CD14-positive monocyte (primary cell): ENCODE data around the gene SLC9A9. TPM values are rescaled to one million over a fixed set of nuclear protein-coding genes. Genes with fewer than 3 reads are reported as not detected.

Source experiments
- DNase-seq, 3 donors: peaks; one replicate each; pipeline ENCODE4 v3.0.0-alpha.2; 2011 to 2022
- H2AFZ ChIP-seq: 2 replicates; pipeline ENCODE4 v1.6.0; 2012; ENCODE audit warnings: mild to moderate bottlenecking, low read depth, low read length, inconsistent platforms; ENCODE audit not compliant: insufficient read depth, poor library complexity, severe bottlenecking
- H3K27ac ChIP-seq, 2 donors: 1 replicate in 1 of 2; 2 replicates in 1 of 2; pipeline ENCODE4 v1.5.1; 2012 to 2013; ENCODE audit warnings: low read length in 2 of 2, control low read depth in 1 of 2, inconsistent platforms in 1 of 2, low read depth in 1 of 2, mild to moderate bottlenecking in 1 of 2
- H3K27me3 ChIP-seq, 2 donors: one replicate each; pipeline versions ENCODE4 v1.6.0 to v1.6.1; 2011 to 2013; ENCODE audit warnings: low read length in 2 of 2; ENCODE audit not compliant: control insufficient read depth in 2 of 2, insufficient read depth in 2 of 2
- H3K36me3 ChIP-seq, 2 donors: replicated peaks in 1 of 2; 1 replicate in 1 of 2; 2 replicates in 1 of 2; pipeline versions ENCODE4 v1.5.1 to v1.6.1; 2012 to 2013; ENCODE audit warnings: low read length in 2 of 2, control low read depth in 1 of 2, inconsistent platforms in 1 of 2, mild to moderate bottlenecking in 1 of 2; ENCODE audit not compliant: insufficient read depth in 2 of 2, control insufficient read depth in 1 of 2
- H3K4me1 ChIP-seq, 2 donors: 1 replicate in 1 of 2; 2 replicates in 1 of 2; pipeline versions ENCODE4 v1.5.1 to v1.6.1; 2012 to 2013; ENCODE audit warnings: low read length in 2 of 2, control low read depth in 1 of 2, inconsistent platforms in 1 of 2, mild to moderate bottlenecking in 1 of 2, moderate library complexity in 1 of 2; ENCODE audit not compliant: insufficient read depth in 2 of 2, control insufficient read depth in 1 of 2
- H3K4me2 ChIP-seq: replicated peaks from 2 replicates; pipeline ENCODE3; 2012; ENCODE audit warnings: low read length, moderate library complexity, mild to moderate bottlenecking; ENCODE audit not compliant: poor library complexity, severe bottlenecking; ENCODE audit errors: extremely low read depth
- H3K4me3 ChIP-seq, 3 experiments: fragments of 200-600 bp in 1 of 3; sonication (generic) in 1 of 3; replicated peaks in 1 of 3; 1 replicate in 2 of 3; 2 replicates in 1 of 3; pipeline ENCODE4 v1.5.1; 2011 to 2013; ENCODE audit warnings: low read length in 3 of 3, mild to moderate bottlenecking in 3 of 3, control low read depth in 2 of 3, low read depth in 2 of 3, inconsistent platforms in 1 of 3, moderate library complexity in 1 of 3
- H3K79me2 ChIP-seq: 2 replicates; pipeline ENCODE4 v1.6.0; 2012; ENCODE audit warnings: mild to moderate bottlenecking, control low read depth, inconsistent platforms, low read length, moderate library complexity; ENCODE audit not compliant: insufficient read depth
- H3K9ac ChIP-seq: 2 replicates; pipeline ENCODE4 v1.6.0; 2017; ENCODE audit warnings: low read length, mild to moderate bottlenecking; ENCODE audit not compliant: insufficient read depth, poor library complexity, severe bottlenecking
- H3K9me3 ChIP-seq, 2 donors: replicated peaks in 1 of 2; 1 replicate in 1 of 2; 2 replicates in 1 of 2; pipeline versions ENCODE4 v1.5.1 to v1.6.1; 2012 to 2013; ENCODE audit warnings: low read length in 2 of 2, control low read depth in 1 of 2; ENCODE audit not compliant: control insufficient read depth in 1 of 2, insufficient read depth in 1 of 2
- H4K20me1 ChIP-seq: 2 replicates; pipeline ENCODE4 v1.6.0; 2012; ENCODE audit warnings: mild to moderate bottlenecking, low read length, control low read depth, moderate library complexity; ENCODE audit not compliant: insufficient read depth
- H3K27ac Mint-ChIP-seq, 7 donors: one replicate each; pipeline ENCODE4 v1.8.0; 2020; ENCODE audit warnings: mild to moderate bottlenecking in 7 of 7, mixed read lengths in 7 of 7, moderate library complexity in 6 of 7, inconsistent platforms in 2 of 7
- H3K27me3 Mint-ChIP-seq, 3 donors: one replicate each; pipeline ENCODE4 v1.8.0; 2021 to 2022; ENCODE audit warnings: low read depth in 3 of 3, mild to moderate bottlenecking in 3 of 3, mixed read lengths in 3 of 3, moderate library complexity in 3 of 3, inconsistent platforms in 1 of 3
- H3K36me3 Mint-ChIP-seq, 2 donors: one replicate each; pipeline ENCODE4 v1.8.0; 2020; ENCODE audit warnings: mixed read lengths in 2 of 2, inconsistent platforms in 1 of 2, mild to moderate bottlenecking in 1 of 2
- H3K4me1 Mint-ChIP-seq: one replicate; pipeline ENCODE4 v1.8.0; 2020; ENCODE audit warnings: mild to moderate bottlenecking, mixed read lengths
- H3K4me3 Mint-ChIP-seq, 2 donors: one replicate each; pipeline ENCODE4 v1.8.0; 2020; ENCODE audit warnings: mild to moderate bottlenecking in 2 of 2, mixed read lengths in 2 of 2, moderate library complexity in 1 of 2
- H3K9me3 Mint-ChIP-seq, 7 donors: one replicate each; pipeline ENCODE4 v1.8.0; 2020 to 2022; ENCODE audit warnings: mixed read lengths in 7 of 7, mild to moderate bottlenecking in 6 of 7, moderate library complexity in 6 of 7, inconsistent platforms in 2 of 7
- CTCF ChIP-seq: fragments of 200-600 bp; IDR thresholded peaks from one replicate; pipeline ENCODE4 v1.8.0; 2022; ENCODE audit warnings: antibody characterized with exemption, mild to moderate bottlenecking
- WGBS: methylation state at CpG from one replicate; pipeline ENCODE4 v1.1.5; 2013; ENCODE audit warnings: missing lambda C conversion rate; ENCODE audit not compliant: insufficient coverage; 5-methylcytosine and 5-hydroxymethylcytosine counted together
- intact Hi-C, 2 donors: fragments of 100-400 bp; cut with micrococcal nuclease; formaldehyde crosslinking; loops; one replicate each; pipeline versions ENCODE4 v1.15.0 to v1.15.1; 2023
- polyA plus RNA-seq, 3 donors: library from polyadenylated mRNA; depleted of rRNA in 1 of 3; unstranded in 2 of 3; stranded (reverse) in 1 of 3; fragments of 300-500 nt in 2 of 3; fragments of >200 nt in 1 of 3; fragmentation: Illumina TruSeq in 2 of 3; gene quantifications; 1 replicate in 2 of 3; 2 replicates in 1 of 3; pipeline ENCODE4 v1.2.3, GENCODE V29; 2012 to 2021

SLC9A9 gene
- polyA plus RNA-seq, 3 donors, result 14.1 to 32.8 (median 27.0) TPM

GRCh38 chr3:143654906-143655305, 193.4 kb downstream of the SLC9A9 start:
- Mint-ChIP-seq H3K9me3 (peaks cover 0 to 4% (median 0%) of the 10 kb centered on the region in 7 donors), H3K4me3 (no peak overlapping the region), H3K36me3 (peaks cover 25 to 41% of the 10 kb centered on the region in 2 donors), H3K4me1 (peaks cover 8% of the 10 kb centered on the region), H3K27me3 (peaks cover 0 to 1% (median 0%) of the 10 kb centered on the region in 3 donors), H3K27ac (no peak overlapping the region)
- H3K4me2 ChIP-seq, result no peak overlapping the region
- H4K20me1 ChIP-seq, result no peaks in the 10 kb centered on the region
- no peak for TF ChIP-seq CTCF
- intact Hi-C loops, result no loop called here
- WGBS, result 100% methylated on average over 1 of the region's 3 CpGs
- H3K79me2 ChIP-seq, result no peaks in the 10 kb centered on the region
- peaks cover 4 to 7% of the 10 kb centered on the region in 2 donors for H3K4me1 ChIP-seq
- H3K9me3 ChIP-seq, result no peaks in the 10 kb centered on the region
- H3K27ac ChIP-seq, result no peak overlapping the region
- peaks cover 3 to 13% of the 10 kb centered on the region in 2 donors for H3K36me3 ChIP-seq
- no peak for DNase-seq
- H2AFZ ChIP-seq, result no peak overlapping the region
- H3K9ac ChIP-seq, result no peak overlapping the region
- no peaks in the 10 kb centered on the region for H3K27me3 ChIP-seq
- H3K4me3 ChIP-seq, result no peak overlapping the region

- Histone ChIP-seq H3K9ac (no peak overlapping the region), H3K4me3 (no peak overlapping the region), H4K20me1 (no peaks in the 10 kb centered on the region), H3K27ac (no peak overlapping the region), H3K27me3 (no peaks in the 10 kb centered on the region), H3K4me1 (peaks cover 4 to 7% of the 10 kb centered on the region in 2 donors), H3K36me3 (peaks cover 3 to 18% of the 10 kb centered on the region in 2 donors), H3K4me2 (no peak overlapping the region), H2AFZ (no peak overlapping the region), H3K79me2 (no peaks in the 10 kb centered on the region), H3K9me3 (no peaks in the 10 kb centered on the region)
- Mint-ChIP-seq H3K9me3 (peaks cover 0 to 5% (median 0%) of the 10 kb centered on the region in 7 donors), H3K4me3 (no peak overlapping the region), H3K27ac (no peak overlapping the region), H3K4me1 (peaks cover 8% of the 10 kb centered on the region), H3K36me3 (peaks cover 27 to 44% of the 10 kb centered on the region in 2 donors), H3K27me3 (peaks cover 0 to 1% (median 0%) of the 10 kb centered on the region in 3 donors)
- WGBS, result 100% methylated on average over 1 of the region's 2 CpGs
- DNase-seq, result no peak
- no peak for TF ChIP-seq CTCF
- intact Hi-C loops, result no loop called here
Measured at GRCh38 chr3:143653935-143654334, 194.3 kb downstream of the SLC9A9 start.
